GM19438 (cell line): Measurements from ENCODE around the gene CACNA1A.

Source experiments
- ATAC-seq: cut with Tn5 transposase; IDR thresholded peaks from one replicate; pipeline ENCODE4 v1.9.1; 2021; ENCODE audit warnings: low read depth; ENCODE audit not compliant: unreplicated experiment

CACNA1A gene

DNA sequence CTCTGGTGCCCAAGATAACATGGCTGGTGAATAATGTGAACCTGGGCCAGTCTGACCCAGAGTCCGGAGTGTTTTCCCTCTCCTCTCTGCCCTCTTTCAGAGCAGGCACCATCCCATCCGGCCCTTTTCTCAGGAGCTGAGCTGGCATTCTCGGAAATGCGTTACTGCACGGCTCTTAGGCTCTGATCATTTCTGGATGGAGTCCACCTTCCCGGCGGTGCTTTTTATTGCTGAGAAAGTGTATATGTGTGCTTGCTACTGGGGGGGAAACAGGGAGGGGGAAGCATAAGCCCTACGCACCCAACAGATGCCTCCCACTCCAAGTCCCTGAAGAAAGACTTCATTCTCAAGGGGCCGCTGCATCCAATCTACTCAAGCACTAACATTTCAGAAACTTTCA is 6.6 kb downstream of the CACNA1A start:
- no peak for ATAC-seq

DNA sequence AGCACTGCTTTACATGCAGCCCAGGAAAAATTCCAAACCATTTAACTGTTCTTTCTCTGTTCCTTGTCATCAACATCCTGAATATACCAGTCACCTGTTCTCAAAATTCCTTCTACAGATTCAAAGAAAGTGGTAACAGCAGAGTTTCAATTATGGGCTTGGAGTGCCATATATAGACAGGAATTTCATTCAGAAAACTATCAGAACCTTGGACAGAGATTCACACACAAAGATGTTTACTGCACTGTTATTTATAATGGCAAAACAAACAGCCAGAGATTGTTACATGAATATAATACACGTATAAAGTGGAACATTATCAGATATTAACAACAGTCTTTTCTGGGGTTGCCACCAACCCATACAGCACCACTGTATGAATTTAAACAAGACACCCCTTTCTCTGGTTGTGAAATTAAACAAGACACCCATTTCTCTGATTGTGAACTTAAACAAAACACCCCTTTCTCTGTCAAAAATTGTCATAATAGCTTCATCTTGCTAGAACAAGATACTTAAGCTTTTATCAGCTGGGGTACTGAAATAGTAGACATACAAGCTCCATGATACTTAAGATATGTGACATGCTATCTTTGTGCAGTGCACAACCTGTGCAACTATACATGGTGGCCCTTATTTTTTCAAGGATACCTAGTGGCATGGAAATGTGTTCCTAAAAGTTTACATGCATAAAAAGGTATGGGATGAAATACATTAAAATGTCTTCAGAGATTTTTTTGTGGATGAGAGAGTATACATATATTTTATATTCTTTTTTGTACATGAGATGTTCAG is 12.6 kb downstream of the CACNA1A start:
- ATAC-seq, result no peak

DNA sequence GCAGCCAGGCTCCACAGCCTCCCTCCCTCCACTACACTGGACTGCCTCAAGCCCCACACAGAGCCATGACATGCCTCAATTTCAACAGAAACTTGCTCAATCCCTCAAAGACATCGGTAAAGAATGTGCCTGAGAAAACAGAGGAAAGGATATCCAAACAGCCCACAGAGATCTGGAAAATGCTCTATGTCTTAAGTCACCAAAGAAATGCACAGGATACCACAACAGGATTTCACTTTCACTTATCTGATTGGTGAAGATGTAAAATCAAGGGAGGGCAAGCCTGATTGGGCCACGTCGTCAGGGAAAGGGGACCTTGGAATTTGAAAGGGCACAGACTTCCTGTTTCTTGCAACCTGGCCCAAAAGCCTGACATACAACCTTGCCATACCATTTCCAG is 14.2 kb downstream of the CACNA1A start:
- no peak for ATAC-seq

DNA sequence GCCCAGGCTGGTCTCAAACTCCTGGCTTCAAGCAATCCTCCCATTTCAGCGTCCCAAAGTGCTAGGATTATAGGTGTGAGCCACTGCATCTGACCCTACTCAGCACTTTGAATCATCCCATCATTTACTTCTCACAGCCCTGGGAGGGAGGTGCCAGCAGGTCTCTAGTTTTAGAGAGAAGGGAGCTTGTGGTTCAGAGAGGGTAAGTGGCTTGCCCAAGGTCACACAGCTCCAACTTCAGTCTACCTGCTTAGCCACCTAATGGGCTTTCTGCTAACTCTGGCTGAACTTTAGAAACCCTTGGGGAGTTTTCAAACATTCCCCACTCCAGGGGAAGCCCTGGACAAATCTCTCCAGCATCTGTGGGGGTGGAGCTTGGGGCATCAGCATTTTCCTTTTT is 18.3 kb downstream of the CACNA1A start:
- no peak for ATAC-seq

DNA sequence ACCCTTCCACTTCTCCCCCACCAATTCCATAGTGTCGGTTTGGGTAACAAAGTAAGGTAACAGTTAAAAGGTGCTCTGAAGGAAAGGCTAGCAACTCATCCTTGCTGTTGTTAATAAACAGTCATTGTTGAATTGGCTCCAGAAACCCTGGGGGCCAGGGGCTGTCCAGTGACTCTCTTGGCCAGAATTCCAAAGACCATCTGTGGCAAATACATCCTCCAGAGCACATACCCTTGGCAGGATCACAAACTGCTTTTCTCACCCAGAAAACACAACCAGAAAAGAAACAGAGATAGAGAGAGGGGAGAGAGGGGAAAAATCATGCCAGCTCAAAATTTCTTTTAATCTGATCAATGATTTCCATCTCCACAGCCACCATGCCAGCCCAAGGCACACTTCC is 22.1 kb downstream of the CACNA1A start:
- no peak for ATAC-seq

DNA sequence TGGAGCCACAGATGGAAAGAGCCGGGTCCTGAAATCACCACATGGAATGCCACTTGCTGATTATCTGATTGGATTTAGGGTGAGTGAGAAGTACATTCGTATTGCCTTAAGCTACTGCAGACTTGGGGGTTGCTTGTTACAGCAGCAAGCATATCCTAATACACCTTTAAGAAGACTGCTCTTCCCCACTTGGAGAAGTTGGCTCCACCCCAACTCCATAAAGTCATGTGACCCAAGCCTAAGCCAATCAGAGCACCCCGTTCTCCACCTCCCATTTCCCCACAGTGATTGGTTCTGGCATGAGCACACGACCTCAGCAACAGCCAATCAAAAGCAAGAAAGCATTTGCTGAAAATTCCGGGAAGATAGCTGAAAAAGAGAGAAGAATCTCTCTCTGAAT is 23.1 kb downstream of the CACNA1A start:
- no peak for ATAC-seq

DNA sequence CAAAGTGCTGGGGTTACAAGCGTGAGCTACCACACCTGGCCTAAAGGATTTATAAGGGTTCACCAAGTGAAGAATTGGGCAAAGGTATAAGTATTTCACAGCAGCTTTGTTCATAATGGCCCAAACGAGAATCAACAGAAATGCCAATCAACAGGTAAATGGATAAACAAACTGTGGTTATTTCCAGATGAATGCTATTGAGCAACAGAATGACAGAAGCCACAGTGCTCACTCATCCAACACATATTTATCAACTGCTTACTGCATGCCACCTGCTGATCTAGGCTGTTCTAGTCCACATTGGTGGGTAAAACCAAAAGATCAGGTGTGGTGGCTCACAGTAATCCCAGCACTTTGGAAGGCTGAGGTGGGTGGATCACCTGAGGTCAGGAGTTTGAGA is 27.7 kb downstream of the CACNA1A start:
- no peak for ATAC-seq

DNA sequence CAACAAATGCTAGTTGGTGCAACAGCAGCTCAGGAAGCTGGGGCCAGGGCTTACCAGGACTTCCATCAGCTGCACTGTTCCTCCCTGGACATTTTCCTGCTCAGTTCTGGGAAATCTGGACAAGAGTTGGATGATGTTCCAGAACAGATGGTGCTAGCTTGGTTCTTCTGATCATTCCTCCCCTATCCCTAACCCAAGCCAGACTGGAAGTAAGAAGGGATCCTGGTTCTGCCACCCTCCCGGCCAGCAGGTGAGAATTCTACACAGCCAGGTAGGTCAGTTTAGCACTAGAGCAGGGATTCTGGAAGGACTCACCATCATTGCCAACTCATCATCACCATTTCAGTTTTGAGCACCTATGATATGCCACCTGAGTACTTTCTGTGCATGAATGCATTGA is 30.2 kb downstream of the CACNA1A start:
- no peak for ATAC-seq

DNA sequence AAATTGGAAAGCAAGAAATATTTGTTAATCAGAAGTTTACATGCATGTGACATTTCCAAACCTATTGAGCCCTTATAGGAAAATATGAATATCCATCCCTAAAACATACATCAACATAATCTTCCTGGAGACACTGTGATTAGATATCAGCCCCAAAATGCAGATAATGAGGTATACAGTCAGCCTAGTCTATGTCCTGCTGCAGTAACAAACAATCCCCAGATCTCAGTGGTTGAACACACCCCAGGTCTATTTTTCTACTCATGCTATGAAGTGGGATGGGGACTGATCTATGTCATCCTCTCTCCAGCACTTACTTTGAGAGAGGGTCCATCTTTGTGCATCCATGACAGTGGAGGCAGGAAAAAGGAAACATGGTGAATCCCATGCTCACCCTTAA is 31.2 kb downstream of the CACNA1A start:
- no peak for ATAC-seq

DNA sequence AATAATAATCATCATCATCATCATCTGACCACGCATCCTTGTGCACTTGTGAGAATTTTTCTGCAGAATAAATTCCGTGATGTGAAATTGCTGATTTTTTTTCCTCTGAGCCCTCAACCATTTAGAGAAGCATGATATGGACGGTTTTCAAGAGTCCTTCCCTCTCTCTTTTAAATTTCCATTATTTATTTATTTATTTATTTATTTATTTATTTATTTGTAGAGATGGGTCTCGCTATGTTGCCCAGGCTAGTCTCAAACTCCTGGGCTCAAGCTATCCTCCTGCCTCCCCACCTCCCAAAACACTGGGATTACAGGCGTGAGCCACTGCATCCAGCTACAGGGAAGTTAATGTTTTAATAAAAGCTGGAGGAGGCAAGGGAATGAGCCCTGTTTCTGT is 39.6 kb downstream of the CACNA1A start:
- ATAC-seq, result no peak

DNA sequence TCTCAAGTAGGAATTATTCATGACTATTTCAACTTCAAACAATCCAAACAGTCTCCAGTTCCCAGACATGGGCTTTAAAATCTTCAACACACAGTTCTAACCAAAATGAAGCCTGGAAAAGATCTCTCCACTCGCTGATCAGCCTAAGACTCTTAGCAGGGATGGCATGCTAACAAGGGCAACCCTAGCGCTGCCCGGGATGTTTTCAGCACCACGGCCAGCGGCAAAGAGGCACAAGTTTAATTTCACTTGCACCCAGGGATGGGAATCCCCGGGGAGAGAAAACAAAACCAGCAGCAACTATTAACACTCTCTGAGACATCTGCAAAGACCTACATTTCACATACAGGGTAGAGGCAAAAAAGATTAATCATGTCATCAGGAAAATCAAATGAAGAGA is 43.0 kb downstream of the CACNA1A start:
- ATAC-seq, result no peak

DNA sequence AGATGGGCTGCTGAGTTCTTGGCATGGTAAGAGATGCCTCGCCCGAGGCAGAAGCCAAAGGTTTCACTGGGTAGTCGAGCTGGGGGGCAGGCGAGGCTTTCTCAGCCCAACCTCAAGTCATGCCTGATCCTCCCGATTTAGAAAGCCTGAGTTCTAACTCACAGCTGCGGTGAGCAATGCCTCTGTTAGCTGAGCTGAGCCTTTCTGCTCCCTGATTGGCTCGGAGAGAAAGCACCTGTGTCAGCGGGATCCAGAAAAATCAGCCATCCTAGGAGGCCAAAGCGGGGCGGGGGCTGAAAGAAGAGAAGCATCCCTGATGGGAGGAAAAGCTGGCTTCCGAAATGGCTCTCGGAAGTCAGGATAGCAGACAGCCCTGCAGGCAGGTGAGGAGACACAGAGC is 44.7 kb downstream of the CACNA1A start:
- no peak for ATAC-seq

DNA sequence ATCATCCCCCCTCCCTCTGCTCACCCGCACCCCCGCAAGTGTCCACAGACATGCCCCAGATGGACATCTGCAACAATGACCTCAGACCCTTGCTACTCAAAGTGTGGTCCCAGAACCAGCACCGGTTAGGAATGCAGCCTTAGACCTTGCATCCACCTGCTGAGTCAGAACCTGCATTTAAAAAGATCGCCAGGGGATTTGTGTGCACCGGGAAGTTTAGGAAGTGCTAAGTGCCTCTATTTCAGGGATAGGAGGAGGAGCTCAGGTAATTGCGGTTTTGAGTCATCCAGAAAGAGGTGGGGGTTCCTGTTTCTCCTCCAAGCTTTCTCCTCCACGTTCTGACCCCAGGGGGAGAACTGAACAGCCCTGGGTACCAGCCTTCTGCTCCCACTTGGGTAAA is 46.2 kb downstream of the CACNA1A start:
- no peak for ATAC-seq

DNA sequence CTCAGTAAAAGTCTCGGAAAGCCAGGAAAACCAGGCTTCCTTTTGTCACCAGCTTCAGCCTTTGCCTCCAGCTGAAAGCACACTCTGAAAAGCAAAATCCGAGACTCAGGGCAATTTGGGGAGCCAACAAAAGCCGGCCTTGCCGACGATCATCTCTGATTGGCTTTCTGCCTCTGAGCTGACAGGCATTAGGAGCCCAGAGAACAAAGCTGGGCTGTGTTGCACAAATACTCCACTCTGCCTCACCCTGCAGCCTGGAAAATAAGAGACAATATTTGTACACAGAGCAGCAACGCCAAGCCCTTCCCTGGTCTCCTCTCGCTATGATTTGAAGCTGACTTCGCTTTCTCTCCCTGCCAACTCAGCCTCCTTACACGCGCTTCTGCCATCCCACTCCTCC is 46.9 kb downstream of the CACNA1A start:
- ATAC-seq, result no peak

DNA sequence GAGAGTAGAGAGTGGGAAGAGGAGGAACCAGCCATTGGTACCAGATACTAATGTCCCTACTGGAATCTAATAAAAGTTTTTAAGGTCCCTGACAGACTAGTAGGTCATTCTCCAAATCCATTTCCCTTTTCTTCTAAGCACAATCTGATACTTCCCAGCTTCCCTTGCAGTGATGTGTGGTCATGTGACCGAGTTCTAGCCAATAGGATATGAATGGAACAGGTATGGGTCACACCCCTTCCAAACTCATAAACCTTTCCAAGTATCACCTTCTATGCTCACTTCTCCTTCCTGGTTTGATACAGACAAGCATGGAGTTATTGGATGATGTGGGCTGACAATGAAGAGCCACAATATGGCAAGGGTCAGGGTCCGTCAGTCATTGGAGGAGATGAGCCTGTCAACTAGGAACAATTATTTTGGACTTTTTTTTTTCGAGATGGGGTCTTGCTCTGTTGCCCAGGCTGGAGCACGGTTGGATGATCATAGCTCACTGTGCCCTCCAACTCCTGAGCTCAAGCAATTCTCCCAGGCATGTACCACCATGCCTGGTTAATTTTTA is 54.8 kb downstream of the CACNA1A start:
- no peak for ATAC-seq

DNA sequence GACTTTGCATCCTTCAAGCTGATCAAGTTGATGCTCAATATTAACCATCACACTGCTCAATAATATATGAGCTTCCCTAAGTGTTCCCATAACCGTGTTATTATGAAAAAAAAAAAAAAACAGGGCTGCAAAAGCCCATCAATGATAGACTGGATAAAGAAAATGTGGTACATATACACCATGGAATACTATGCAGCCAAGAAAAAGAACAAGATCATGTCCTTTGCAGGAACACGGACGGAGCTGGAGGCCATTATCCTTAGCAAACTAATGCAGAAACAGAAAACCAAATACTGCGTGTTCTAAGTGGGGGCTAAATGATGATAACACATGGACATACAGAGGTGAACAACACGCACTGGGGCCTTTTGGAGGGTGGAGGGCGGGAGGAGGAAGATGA is 58.3 kb downstream of the CACNA1A start:
- no peak for ATAC-seq

DNA sequence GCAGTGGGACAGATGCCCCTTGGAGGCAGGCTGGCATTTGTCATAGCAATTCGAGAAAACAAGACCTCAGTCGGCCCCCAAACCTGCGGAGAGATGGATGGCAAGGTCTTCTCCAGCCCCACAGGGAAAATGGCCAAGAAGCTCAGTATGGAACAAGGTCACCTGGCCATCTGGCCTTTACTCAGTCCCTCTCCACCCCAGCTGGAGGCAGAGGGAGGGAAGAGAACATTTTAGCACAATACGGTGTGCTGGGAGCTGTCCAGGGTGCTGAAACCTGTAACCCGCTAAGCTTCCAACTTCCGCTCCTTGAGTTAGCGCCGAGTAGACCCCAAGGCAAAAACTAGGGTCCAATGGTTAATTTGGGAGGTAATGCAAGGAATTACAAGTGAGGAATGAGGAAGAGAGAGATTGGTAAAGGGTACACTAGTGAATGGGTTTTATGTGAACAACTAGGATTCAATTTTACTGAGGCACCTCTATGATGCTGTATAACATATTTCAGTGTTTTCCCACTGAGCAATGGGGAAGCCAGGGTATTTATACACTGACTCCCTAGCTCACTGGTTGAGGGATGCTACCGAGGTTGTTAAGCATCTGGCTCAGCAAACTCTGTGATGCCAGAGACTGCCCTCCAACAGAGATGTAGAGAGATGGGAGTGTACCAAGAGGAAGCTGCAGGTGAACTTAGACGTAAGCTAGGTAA is 64.3 kb downstream of the CACNA1A start:
- no peak for ATAC-seq

DNA sequence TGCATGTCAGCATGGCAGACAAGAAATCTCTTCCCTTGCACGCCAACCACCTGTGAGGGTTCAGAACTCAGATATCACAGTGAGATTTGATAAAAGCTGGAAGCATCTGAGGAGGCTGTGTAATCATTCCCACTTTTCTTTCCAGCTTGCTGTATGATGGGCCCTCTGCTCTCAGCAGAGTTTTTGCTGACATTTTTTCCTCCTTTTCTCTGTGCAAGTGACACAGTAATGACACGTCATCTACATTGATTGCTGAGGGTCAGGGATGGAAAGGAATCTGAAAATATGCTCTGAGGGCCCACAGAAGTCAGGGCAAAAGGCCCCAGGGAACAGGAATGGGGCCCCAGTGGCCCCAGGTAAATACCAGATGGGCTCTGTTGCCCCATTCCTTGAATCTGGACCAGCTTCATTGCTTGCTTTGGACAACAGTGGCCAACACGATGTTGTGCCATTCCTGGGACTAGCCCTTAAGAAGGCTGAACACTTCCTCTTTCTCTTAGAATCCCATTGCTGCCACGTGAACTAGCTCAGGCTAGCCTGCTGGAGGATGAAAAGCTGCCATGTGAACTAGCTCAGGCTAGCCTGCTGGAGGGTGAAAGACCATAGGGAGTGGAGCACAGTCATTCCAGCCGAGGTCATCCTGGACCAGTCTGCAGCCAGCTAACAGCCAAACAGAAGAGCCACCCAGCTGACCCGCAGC is 68.2 kb downstream of the CACNA1A start:
- ATAC-seq, result no peak

DNA sequence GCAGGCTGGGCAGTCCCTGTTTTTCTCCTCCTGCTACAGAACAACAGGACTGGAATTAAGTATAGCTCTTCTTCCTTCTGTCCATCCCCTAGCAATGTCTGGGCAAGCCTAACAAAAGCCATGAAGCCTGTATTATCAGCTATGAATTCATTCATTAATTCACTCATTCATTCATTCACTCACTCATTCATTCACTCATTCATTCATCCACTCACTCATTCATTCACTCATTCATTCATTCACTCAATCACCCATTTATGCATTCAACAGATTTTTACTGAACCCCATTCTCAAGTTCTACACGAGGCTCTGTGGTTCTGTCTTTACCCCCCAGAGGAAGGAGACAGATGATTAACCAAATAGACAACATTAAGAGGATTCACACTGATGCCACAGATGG is 69.9 kb downstream of the CACNA1A start:
- no peak for ATAC-seq

DNA sequence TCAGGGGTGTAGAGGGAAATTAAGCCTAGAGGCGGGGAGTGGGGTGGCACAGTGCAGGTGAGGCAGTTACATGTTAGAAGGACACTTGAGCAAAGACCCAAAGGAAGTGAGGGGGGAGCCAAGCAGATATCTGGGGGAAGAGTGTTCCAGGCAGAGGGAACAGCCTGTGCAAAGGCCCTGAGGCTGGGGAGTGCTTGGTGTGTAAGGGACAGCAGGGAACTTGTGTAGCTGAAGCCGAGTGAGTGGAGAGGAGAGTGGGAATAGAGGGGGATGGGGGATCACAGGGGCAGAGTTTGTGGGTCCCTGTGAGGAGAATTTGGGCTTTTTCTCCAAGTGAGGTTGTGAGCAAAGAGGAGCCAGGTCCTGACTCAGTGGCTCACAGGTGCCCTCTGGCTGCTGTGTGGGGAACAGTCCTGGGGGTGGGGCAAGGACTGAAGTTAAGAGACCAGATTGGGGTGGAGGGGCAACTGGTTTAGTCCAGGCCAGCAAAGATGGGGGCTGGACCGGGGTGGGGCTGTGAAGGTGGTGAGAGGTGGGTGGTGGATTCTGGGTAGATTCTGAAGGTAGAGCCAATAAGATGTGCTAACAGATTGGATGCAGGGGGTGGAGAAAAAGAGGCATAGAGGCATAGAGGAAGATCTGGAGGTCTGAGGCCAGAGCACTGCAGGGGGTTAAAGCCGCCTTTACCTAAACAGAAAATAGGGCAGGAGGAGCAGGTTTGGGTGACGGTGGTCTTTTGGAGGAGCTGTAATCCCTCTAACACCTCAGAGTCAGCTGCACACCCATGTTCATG is 75.3 kb downstream of the CACNA1A start:
- no peak for ATAC-seq

DNA sequence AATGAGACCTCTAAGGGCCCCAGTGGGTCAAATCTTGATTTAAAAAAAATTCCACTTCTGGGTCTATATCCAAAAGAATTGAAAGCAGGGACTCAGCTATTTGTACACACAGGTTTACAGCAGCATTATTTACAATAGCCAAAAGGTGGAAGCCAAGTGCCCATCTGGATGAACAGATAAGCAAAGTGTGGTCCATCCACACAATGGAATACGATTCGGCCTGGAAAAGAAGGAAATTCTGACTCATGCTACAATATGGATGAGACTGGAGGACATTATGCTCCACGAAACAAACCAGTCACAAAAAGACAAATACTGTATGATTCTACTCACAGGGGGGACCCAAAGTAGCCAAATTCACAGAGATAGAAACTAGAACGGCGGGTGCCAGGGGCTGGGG is 76.7 kb downstream of the CACNA1A start:
- ATAC-seq, result no peak
